AG09319 (cell line): ENCODE measurements around the gene ZNF581.

Experiments used
- DNase-seq: peaks from one replicate; pipeline ENCODE4 v3.0.0-alpha.2; 2010; ENCODE audit warnings: low read depth; ENCODE audit errors: extremely low read depth
- CTCF ChIP-seq: IDR thresholded peaks from 2 replicates; pipeline ENCODE4 v1.5.1; 2011; ENCODE audit warnings: low read depth, mild to moderate bottlenecking, inconsistent platforms, low read length, moderate library complexity

ZNF581 gene

DNA sequence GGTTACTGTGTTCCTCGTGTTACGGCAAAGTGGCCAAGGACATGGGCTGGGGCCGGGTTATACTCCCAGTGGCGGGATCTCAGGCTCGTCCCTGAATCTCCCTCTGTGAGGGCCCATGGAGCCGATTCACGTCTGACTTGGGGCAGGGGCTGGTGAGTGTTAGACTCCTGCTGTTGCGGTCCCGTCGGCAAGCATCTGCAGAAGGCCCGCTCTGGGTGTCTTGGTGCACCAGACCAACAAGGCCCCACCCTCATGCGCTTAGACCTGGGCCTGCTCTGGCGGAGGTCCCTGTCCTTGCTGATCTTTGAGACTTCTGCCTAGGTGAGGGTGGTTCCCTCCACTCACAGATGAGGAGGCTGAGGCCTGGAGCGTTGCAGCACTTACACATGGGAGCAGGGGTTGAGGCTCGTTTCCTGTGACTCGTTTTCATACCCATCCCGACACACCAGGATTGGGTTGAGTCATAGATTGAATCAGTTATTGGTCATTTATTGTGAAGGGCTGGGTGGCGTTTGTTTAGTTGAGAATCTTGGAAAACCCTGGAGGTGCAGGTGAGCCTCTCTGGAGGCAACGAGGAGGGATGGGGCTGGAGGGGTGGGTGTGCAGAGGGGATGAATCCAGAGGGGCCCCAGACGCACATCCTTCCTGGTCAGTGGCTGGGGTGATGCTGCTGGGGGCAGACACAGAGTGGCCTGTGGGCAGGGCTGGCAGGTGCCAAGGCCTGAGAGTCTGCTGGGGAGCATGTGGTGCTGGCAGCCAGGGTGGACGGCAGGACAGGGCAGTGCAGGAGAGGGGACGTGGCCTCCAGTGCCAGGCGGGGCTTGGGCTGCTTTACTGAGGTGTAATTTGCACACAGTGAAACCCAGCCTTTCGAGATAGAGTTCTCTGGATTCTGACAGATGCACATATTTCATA is 36.2 kb downstream of the ZNF581 start:
- no peak for DNase-seq
- no peak for TF ChIP-seq CTCF

GRCh38 chr19:55680339-55681130 is 37.1 kb downstream of the ZNF581 start:
- no peak for DNase-seq
- TF ChIP-seq CTCF, result no peak

GRCh38 chr19:55681131-55682092 is 38.0 kb downstream of the ZNF581 start:
- no peak for TF ChIP-seq CTCF
- no peak for DNase-seq

DNA sequence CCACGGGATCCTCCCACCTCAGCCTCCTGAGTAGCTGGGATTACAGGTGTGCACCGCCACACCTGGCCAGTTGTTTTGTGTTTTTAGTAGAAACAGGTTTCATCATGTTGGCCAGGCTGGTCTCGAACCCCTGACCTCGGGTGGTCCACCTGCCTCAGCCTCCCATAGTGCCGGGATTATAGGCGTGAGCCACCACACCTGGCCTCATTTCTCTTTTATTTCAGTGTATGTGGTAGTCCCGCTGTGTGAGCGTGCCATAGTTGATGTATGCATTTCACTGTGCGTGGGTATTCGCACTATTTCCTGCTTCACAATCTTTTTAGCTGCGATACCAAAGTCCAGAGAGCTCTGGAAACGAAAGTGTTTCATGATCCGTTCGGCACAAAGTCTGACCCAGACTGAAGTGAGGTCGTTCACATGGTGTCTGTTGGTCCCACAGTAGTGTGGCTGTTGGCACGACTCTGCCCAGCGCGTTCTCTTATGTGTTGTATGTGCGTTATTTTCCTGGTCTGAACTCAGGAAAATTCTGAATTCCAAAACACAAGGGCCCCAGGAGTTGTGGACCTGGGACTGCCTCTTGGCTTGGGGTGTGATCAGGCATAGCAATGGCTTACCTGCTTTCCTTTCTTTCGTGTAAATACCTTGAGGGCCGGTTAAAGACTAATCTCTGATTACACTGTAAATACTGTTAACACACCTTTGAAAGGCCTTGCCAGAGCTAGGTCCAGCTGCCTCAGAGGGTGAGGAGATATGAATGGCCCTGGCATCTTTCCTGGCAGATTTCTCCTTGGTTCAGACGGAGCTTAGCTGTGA is 40.2 kb downstream of the ZNF581 start:
- TF ChIP-seq CTCF, result no peak
- DNase-seq, result no peak

DNA sequence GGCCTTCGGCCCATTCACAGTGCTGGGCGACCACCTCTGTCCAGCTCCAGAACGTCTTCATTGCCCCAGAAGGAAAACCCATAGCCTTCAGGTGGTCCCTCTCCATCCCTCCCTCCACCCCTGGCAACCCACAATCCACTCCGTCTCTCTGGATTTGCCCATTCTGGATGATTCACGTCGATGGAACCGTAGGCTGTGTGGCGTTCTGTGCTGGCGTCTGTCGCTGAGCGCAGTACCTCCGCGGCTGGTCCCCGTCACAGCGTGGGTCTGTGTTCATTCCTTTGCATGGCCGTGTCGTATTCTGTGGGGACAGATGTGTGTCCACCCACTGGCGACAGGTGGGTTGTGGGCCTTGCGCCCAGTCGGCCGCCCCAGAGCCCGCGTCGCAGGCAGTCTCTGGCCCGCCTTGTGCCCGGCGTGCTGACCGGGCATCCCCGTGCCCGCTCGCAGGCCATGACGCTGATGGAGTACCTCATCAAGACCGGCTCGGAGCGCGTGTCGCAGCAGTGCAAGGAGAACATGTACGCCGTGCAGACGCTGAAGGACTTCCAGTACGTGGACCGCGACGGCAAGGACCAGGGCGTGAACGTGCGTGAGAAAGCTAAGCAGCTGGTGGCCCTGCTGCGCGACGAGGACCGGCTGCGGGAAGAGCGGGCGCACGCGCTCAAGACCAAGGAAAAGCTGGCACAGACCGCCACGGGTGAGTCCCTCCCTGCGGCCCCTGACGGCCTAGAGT is 41.7 kb downstream of the ZNF581 start:
- TF ChIP-seq CTCF, result no peak
- DNase-seq, result no peak

GRCh38 chr19:55685776-55686175 is 42.3 kb downstream of the ZNF581 start:
- DNase-seq, result no peak
- TF ChIP-seq CTCF, result no peak
